ENCODE measurements around the gene SUCLG2.

Gene SUCLG2

DNA sequence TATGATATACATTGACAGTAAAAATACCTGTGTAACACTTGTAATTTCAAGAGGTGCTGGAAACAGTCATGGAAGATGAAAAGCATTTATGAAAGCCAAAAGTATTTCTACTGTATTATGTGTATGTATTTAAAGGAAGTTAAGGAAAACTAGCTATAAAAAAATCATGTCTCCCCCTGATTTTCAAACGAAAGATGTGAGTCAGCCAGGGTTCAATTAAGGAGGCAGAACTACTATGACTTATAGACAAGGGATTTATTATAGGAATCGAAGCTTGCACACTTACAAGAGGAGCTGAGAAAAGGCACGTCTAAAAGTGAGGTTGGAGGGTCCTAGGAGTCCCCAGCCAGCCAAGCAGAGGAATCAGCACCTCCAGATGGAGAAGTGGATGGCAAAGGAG, 119.4 kb downstream of the SUCLG2 start:
- no peak overlapping the region for H3K4me3 ChIP-seq (ENCODE audit: low read length in 2 of 2)
- H3K9me3 ChIP-seq (ENCODE audit: control insufficient read depth in 2 of 2, low read length in 2 of 2): no peaks in the 10 kb centered on the region
- no peaks in the 10 kb centered on the region for H3K36me3 ChIP-seq (ENCODE audit: control insufficient read depth in 2 of 2, insufficient read depth in 2 of 2, low read length in 2 of 2)
- no peaks in the 10 kb centered on the region for H3K4me1 ChIP-seq (ENCODE audit: control insufficient read depth, insufficient read depth, low read length)
- H3K27ac ChIP-seq (ENCODE audit: low read length): no peak overlapping the region
- no peak overlapping the region for H3K9ac ChIP-seq (ENCODE audit: low read length in 2 of 2)
- H3K27me3 ChIP-seq (ENCODE audit: control insufficient read depth in 1 of 2, insufficient read depth in 2 of 2, low read length in 2 of 2): no peaks in the 10 kb centered on the region

GRCh38 chr3:67534594-67534993, 119.8 kb downstream of the SUCLG2 start:
- Histone ChIP-seq H3K9ac (ENCODE audit: low read length in 2 of 2) (no peak overlapping the region), H3K4me1 (ENCODE audit: control insufficient read depth, insufficient read depth, low read length) (no peaks in the 10 kb centered on the region), H3K27ac (ENCODE audit: low read length) (no peak overlapping the region), H3K27me3 (ENCODE audit: control insufficient read depth in 1 of 2, insufficient read depth in 2 of 2, low read length in 2 of 2) (no peaks in the 10 kb centered on the region), H3K4me3 (ENCODE audit: low read length in 2 of 2) (no peak overlapping the region), H3K9me3 (ENCODE audit: control insufficient read depth in 2 of 2, low read length in 2 of 2) (no peaks in the 10 kb centered on the region), H3K36me3 (ENCODE audit: control insufficient read depth in 2 of 2, insufficient read depth in 2 of 2, low read length in 2 of 2) (no peaks in the 10 kb centered on the region)

DNA sequence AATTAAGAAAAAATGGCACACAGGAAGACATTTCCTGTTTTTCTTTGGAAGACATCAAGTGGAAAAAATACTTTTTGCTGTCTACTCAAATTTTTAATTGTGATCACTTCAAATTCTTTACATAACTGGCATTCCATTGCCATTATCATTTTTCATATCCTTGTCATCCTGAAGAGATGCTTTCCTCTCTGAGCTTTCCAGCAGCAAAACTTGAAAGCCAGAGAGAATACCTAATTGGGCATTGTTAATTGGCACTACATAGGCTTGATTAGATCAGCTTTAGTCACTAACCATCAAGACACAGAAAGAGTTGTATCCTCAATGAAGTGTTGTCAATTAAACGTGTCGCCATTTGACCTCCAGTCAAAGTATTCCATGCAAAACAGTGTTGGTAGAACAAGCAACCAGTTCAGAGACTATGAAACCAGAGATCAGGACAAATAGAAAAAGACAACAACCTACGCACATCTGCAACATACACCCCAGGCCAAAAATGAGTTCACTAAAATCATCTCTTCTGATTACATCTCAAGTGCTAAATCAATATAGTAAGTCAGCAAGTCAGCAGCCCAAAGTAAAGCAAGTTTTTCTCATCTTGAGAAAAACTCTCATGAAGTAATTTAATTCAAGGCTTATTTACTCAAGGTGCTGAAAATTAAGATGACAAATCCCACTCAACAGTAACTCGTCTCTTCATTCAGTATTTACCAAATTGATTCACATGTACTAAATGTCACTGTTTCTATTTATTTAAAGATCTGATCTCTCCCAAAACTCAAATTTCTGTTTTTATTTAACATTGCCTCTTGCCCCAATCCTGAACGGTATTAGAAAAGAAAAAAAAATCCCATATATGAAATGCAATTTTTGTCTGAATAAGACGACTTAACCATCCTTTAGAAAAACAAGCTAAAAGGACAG, 123.0 kb downstream of the SUCLG2 start:
- Histone ChIP-seq H3K27ac (ENCODE audit: low read length) (no peak overlapping the region), H3K9me3 (ENCODE audit: control insufficient read depth in 2 of 2, low read length in 2 of 2) (no peaks in the 10 kb centered on the region), H3K27me3 (ENCODE audit: control insufficient read depth in 1 of 2, insufficient read depth in 2 of 2, low read length in 2 of 2) (no peaks in the 10 kb centered on the region), H3K4me3 (ENCODE audit: low read length in 2 of 2) (no peak overlapping the region), H3K36me3 (ENCODE audit: control insufficient read depth in 2 of 2, insufficient read depth in 2 of 2, low read length in 2 of 2) (peaks cover 6 to 8% of the 10 kb centered on the region in 2 donors), H3K9ac (ENCODE audit: low read length in 2 of 2) (no peak overlapping the region), H3K4me1 (ENCODE audit: control insufficient read depth, insufficient read depth, low read length) (no peaks in the 10 kb centered on the region)

DNA sequence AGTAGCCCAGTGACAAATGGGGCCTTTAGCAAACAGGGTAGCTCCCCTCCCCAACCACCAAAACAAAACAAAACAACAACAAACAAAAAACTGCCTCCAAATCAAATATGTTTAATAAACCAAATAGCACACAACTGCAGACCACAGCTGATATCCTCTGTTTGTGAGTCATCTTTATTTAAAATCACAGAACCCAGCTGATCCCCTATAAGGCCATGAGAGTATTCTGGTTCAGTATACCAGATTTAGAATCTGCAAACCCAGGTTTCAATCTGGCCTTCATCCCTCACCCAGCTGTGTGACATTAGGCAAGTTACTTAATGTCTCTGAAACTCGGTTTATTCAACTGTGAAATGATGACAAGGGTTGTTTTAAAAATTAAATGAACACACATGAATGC, 124.5 kb downstream of the SUCLG2 start:
- no peak overlapping the region for H3K4me3 ChIP-seq (ENCODE audit: low read length in 2 of 2)
- no peaks in the 10 kb centered on the region for H3K4me1 ChIP-seq (ENCODE audit: control insufficient read depth, insufficient read depth, low read length)
- H3K9me3 ChIP-seq (ENCODE audit: control insufficient read depth in 2 of 2, low read length in 2 of 2): no peaks in the 10 kb centered on the region
- H3K27ac ChIP-seq (ENCODE audit: low read length): no peak overlapping the region
- no peaks in the 10 kb centered on the region for H3K27me3 ChIP-seq (ENCODE audit: control insufficient read depth in 1 of 2, insufficient read depth in 2 of 2, low read length in 2 of 2)
- peaks cover 6 to 8% of the 10 kb centered on the region in 2 donors for H3K36me3 ChIP-seq (ENCODE audit: control insufficient read depth in 2 of 2, insufficient read depth in 2 of 2, low read length in 2 of 2)
- H3K9ac ChIP-seq (ENCODE audit: low read length in 2 of 2): no peak overlapping the region

DNA sequence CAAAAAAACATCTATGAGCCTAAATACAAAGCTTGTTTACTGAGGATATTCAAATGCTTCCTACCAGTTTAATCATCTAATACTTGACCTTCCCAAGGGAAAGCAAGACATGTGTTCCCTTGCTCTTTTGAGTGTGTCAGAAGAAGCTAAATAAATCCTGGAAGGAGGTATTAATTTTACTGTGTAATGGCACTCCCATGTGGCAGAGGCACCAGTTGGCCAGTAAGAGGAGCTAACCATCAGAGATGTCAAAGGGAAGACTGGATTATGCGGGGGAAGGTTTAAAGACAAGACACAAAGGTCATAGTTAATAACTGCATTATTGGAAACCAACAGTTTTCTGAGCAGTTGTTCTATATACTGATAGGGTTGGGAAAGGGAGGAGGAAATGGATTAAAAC, 125.1 kb downstream of the SUCLG2 start:
- Histone ChIP-seq H3K4me1 (ENCODE audit: control insufficient read depth, insufficient read depth, low read length) (no peaks in the 10 kb centered on the region), H3K36me3 (ENCODE audit: control insufficient read depth in 2 of 2, insufficient read depth in 2 of 2, low read length in 2 of 2) (peaks cover 6 to 8% of the 10 kb centered on the region in 2 donors), H3K9ac (ENCODE audit: low read length in 2 of 2) (no peak overlapping the region), H3K27ac (ENCODE audit: low read length) (no peak overlapping the region), H3K4me3 (ENCODE audit: low read length in 2 of 2) (no peak overlapping the region), H3K27me3 (ENCODE audit: control insufficient read depth in 1 of 2, insufficient read depth in 2 of 2, low read length in 2 of 2) (no peaks in the 10 kb centered on the region), H3K9me3 (ENCODE audit: control insufficient read depth in 2 of 2, low read length in 2 of 2) (no peaks in the 10 kb centered on the region)

DNA sequence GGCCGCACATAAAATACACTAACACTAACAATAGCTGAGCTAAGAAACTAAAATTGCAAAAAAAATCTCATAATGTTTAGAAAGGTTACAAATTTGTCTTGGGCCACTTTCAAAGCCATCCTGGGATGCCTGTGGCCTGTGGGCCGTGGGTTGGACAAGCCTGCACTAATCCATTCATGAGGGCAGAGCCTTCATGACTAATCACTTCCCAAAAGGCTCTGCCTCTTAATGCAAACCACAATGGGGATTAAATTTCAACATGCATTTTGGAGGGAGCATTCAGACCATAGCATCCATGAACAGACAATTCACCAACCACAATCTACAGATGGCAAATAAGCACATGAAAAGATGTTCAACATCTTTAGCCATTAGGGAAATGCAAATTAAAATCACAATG, 128.2 kb downstream of the SUCLG2 start:
- Histone ChIP-seq H3K36me3 (ENCODE audit: control insufficient read depth in 2 of 2, insufficient read depth in 2 of 2, low read length in 2 of 2) (peaks cover 6 to 8% of the 10 kb centered on the region in 2 donors), H3K4me1 (ENCODE audit: control insufficient read depth, insufficient read depth, low read length) (no peaks in the 10 kb centered on the region), H3K9ac (ENCODE audit: low read length in 2 of 2) (no peak overlapping the region), H3K9me3 (ENCODE audit: control insufficient read depth in 2 of 2, low read length in 2 of 2) (no peaks in the 10 kb centered on the region), H3K27ac (ENCODE audit: low read length) (no peak overlapping the region), H3K27me3 (ENCODE audit: control insufficient read depth in 1 of 2, insufficient read depth in 2 of 2, low read length in 2 of 2) (no peaks in the 10 kb centered on the region), H3K4me3 (ENCODE audit: low read length in 2 of 2) (no peak overlapping the region)

DNA sequence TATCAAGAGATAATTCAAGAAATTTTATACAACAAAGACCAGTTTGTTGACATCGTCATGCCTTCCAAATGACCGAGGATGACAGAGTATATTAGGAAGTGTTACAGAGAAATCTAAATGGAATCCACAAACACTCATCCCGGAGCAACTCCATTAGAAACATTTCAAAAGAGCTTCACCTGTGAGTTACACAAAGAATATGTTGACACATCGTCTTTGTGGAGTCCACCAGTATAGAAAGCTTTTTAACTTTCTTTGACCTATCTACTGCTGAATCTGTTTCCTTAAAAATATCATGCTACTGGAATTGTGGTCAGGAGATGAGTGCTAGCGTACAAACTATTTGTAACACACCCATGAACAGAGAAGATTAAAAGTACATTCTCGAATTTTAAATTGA, 130.4 kb downstream of the SUCLG2 start:
- H3K27me3 ChIP-seq (ENCODE audit: control insufficient read depth in 1 of 2, insufficient read depth in 2 of 2, low read length in 2 of 2): no peaks in the 10 kb centered on the region
- H3K9ac ChIP-seq (ENCODE audit: low read length in 2 of 2): no peak overlapping the region
- H3K4me1 ChIP-seq (ENCODE audit: control insufficient read depth, insufficient read depth, low read length): no peaks in the 10 kb centered on the region
- H3K36me3 ChIP-seq (ENCODE audit: control insufficient read depth in 2 of 2, insufficient read depth in 2 of 2, low read length in 2 of 2): peaks cover 6 to 8% of the 10 kb centered on the region in 2 donors
- no peaks in the 10 kb centered on the region for H3K9me3 ChIP-seq (ENCODE audit: control insufficient read depth in 2 of 2, low read length in 2 of 2)
- no peak overlapping the region for H3K27ac ChIP-seq (ENCODE audit: low read length)
- H3K4me3 ChIP-seq (ENCODE audit: low read length in 2 of 2): no peak overlapping the region

DNA sequence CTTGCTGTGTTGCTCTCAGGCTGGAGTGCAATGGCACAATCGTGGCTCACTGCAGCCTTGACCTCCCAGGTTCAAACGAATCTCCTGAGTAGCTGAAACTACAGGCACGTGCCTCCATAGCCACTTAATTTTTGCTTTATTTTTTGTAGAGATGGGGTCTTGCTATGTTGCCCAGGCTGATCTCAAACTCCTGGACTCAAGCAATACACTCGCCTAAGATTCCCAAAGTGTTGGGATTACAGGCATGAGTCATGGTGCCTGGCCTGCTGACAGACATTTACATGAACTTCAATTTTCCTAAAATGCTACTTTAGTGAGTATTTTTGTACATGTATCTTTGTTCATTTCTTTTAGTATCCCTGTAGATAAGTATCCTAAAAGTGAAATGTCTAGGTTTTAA, 132.3 kb downstream of the SUCLG2 start:
- H3K27ac ChIP-seq (ENCODE audit: low read length): no peak overlapping the region
- H3K36me3 ChIP-seq (ENCODE audit: control insufficient read depth in 2 of 2, insufficient read depth in 2 of 2, low read length in 2 of 2): peaks cover 1 to 2% of the 10 kb centered on the region in 2 donors
- H3K9me3 ChIP-seq (ENCODE audit: control insufficient read depth in 2 of 2, low read length in 2 of 2): no peaks in the 10 kb centered on the region
- H3K4me1 ChIP-seq (ENCODE audit: control insufficient read depth, insufficient read depth, low read length): no peaks in the 10 kb centered on the region
- no peaks in the 10 kb centered on the region for H3K27me3 ChIP-seq (ENCODE audit: control insufficient read depth in 1 of 2, insufficient read depth in 2 of 2, low read length in 2 of 2)
- no peak overlapping the region for H3K4me3 ChIP-seq (ENCODE audit: low read length in 2 of 2)
- no peak overlapping the region for H3K9ac ChIP-seq (ENCODE audit: low read length in 2 of 2)

DNA sequence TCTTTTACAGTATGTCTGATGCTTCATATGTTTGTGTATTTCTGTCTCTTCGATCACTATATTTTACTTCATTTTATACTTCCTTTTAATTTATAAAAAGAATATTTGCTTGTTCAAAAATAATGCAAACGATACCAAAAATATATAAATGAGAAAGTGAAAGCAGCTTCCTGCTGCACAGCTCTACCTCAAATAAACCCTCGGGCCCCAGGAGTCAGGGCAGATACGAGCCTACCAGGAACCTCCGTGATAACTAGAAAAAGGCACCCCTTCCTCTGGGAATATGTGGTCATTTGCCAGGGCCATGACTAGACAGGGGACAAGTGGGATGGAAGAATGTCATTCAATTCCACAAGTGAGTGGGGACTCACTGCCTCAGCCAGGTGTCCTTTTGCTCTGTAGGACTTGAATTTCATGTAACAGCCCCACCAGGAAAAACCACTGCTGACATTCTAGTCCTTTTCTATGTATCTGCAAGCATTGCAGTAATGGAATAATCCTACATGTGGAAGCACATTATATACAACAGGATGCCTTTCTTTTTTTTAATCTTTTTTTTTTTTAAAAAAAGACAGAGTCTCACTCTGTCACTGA, 133.3 kb downstream of the SUCLG2 start:
- Histone ChIP-seq H3K9me3 (ENCODE audit: control insufficient read depth in 2 of 2, low read length in 2 of 2) (no peaks in the 10 kb centered on the region), H3K4me1 (ENCODE audit: control insufficient read depth, insufficient read depth, low read length) (no peaks in the 10 kb centered on the region), H3K27ac (ENCODE audit: low read length) (no peak overlapping the region), H3K36me3 (ENCODE audit: control insufficient read depth in 2 of 2, insufficient read depth in 2 of 2, low read length in 2 of 2) (no peaks in the 10 kb centered on the region), H3K27me3 (ENCODE audit: control insufficient read depth in 1 of 2, insufficient read depth in 2 of 2, low read length in 2 of 2) (no peaks in the 10 kb centered on the region), H3K9ac (ENCODE audit: low read length in 2 of 2) (no peak overlapping the region), H3K4me3 (ENCODE audit: low read length in 2 of 2) (no peak overlapping the region)

- Histone ChIP-seq H3K9ac (ENCODE audit: low read length in 2 of 2) (no peak overlapping the region), H3K9me3 (ENCODE audit: control insufficient read depth in 2 of 2, low read length in 2 of 2) (no peaks in the 10 kb centered on the region), H3K27me3 (ENCODE audit: control insufficient read depth in 1 of 2, insufficient read depth in 2 of 2, low read length in 2 of 2) (no peaks in the 10 kb centered on the region), H3K27ac (ENCODE audit: low read length) (no peak overlapping the region), H3K4me3 (ENCODE audit: low read length in 2 of 2) (no peak overlapping the region), H3K36me3 (ENCODE audit: control insufficient read depth in 2 of 2, insufficient read depth in 2 of 2, low read length in 2 of 2) (peaks cover 0 to 2% of the 10 kb centered on the region in 2 donors), H3K4me1 (ENCODE audit: control insufficient read depth, insufficient read depth, low read length) (no peaks in the 10 kb centered on the region)
Measured at GRCh38 chr3:67518236-67518635, 136.2 kb downstream of the SUCLG2 start.

DNA sequence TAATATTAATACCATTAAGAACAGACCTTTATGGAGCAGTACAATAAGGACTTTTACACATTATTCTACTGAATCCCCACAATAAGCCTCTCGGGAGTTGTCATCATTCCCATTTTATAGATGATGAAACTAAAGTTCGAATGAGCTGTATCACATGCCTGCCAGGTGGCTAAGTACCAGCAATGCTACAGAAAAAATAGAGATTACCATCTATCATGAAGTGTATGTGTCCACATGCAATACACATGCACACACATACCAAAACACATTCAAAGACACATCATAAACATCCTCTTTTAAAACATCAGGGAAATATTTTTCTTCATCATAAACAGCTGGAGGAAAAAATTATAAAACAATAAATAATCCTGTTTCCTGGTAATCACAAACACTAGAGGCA, 136.6 kb downstream of the SUCLG2 start:
- no peaks in the 10 kb centered on the region for H3K4me1 ChIP-seq (ENCODE audit: control insufficient read depth, insufficient read depth, low read length)
- H3K27me3 ChIP-seq (ENCODE audit: control insufficient read depth in 1 of 2, insufficient read depth in 2 of 2, low read length in 2 of 2): no peaks in the 10 kb centered on the region
- no peaks in the 10 kb centered on the region for H3K9me3 ChIP-seq (ENCODE audit: control insufficient read depth in 2 of 2, low read length in 2 of 2)
- H3K4me3 ChIP-seq (ENCODE audit: low read length in 2 of 2): no peak overlapping the region
- no peak overlapping the region for H3K27ac ChIP-seq (ENCODE audit: low read length)
- no peak overlapping the region for H3K9ac ChIP-seq (ENCODE audit: low read length in 2 of 2)
- H3K36me3 ChIP-seq (ENCODE audit: control insufficient read depth in 2 of 2, insufficient read depth in 2 of 2, low read length in 2 of 2): peaks cover 0 to 2% of the 10 kb centered on the region in 2 donors
